Activated T-helper 2 cell treated with anti-CD3 and anti-CD28 coated beads, Interferon-gamma antibody, Interleukin-2, Interleukin-4, amounts not matched to agents 10 μg/mL and 5 μg/mL and 100 μg/mL, durations not matched to agents 14 hours and 24 hours and 36 hours (primary cell): ENCODE results near the gene TLE1. TPM values are rescaled to one million over a fixed set of nuclear protein-coding genes. Genes with fewer than 3 reads are reported as not detected.
"Not testable (repeated sequence)": the region's sequence is repeated elsewhere in the genome, so short reads cannot be mapped to it uniquely, and the experiment has no call there.

Experiments used
- DNase-seq: peaks from one replicate; pipeline ENCODE4 v3.0.0; 2021; ENCODE audit warnings: low spot score
- H3K27ac Mint-ChIP-seq: one replicate; pipeline ENCODE4 v1.8.0; 2021; ENCODE audit warnings: mixed read lengths
- H3K27me3 Mint-ChIP-seq: one replicate; pipeline ENCODE4 v1.8.0; 2021; ENCODE audit warnings: low read depth, mixed read lengths
- H3K36me3 Mint-ChIP-seq: one replicate; pipeline ENCODE4 v1.8.0; 2021; ENCODE audit warnings: low read depth, mixed read lengths
- H3K4me1 Mint-ChIP-seq: one replicate; pipeline ENCODE4 v1.8.0; 2021; ENCODE audit warnings: low read depth, mixed read lengths
- H3K4me3 Mint-ChIP-seq: one replicate; pipeline ENCODE4 v1.8.0; 2021; ENCODE audit warnings: low read depth, mild to moderate bottlenecking, moderate library complexity, mixed read lengths
- H3K9me3 Mint-ChIP-seq: one replicate; pipeline ENCODE4 v1.8.0; 2021; ENCODE audit warnings: mixed read lengths
- intact Hi-C: fragments of 100-400 bp; cut with micrococcal nuclease; formaldehyde crosslinking; loops from one replicate; pipeline ENCODE4 v1.15.1; 2023
- total RNA-seq: library from RNA; stranded (reverse); gene quantifications from 2 replicates; pipeline ENCODE4 v1.2.3, GENCODE V29; 2022

Gene TLE1
- total RNA-seq, 1 donor from 2014 or later: 0.41 TPM

DNA sequence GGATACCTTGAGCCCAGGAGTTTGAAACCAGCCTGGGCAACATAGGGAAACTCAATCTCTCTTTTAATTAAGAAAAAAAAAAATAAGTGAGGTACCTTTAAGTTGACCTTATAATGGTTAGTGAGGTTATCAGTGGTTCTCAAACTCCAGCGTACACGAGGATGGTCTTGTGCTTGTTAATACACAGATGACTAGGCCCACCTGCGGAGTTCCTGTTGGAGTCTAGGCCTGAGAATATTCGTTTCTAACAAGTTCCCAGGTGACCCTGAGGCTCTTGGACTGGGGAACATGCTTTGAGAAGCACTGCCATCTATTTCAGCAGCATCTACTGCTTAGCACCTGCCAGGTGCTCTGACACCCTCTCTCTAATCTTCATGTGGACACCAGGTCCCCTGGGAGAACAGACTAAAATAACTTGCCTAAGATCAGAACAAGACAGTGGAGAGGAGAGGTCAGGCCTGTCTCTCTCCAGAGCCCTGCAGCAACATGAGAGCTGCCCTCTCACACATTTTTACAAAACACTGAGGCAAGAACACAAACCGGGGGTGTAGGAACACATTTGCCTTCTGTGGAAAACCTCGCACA, 24.6 kb downstream of the TLE1 start:
- Mint-ChIP-seq H3K36me3 (no peaks in the 10 kb centered on the region), H3K27me3 (no peaks in the 10 kb centered on the region), H3K4me1 (no peaks in the 10 kb centered on the region), H3K9me3 (no peaks in the 10 kb centered on the region), H3K27ac (no peak overlapping the region), H3K4me3 (no peak overlapping the region)
- DNase-seq: no peak
- intact Hi-C loops: no loop called here

DNA sequence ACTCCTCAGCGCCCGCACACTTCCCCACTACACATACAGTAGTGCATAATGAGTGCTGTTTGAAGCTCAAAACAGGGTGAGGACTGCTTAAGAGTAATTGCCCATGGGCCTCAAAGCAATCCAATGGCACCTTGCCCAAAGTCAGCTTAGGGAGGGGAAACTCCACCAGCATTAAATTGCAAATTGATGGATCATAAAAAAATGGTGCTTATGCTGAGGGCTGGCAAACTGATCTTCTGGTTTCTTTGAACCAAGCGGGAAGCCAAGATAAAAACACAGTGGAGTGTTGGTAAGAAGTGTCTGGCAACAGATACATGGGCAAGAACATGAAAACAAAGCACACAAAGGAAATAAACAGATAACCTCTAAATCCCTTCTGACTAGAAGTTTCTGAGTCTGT, 28.0 kb downstream of the TLE1 start:
- H3K9me3 Mint-ChIP-seq: no peaks in the 10 kb centered on the region
- H3K4me1 Mint-ChIP-seq: no peaks in the 10 kb centered on the region
- intact Hi-C loops: no loop called here
- no peaks in the 10 kb centered on the region for H3K27me3 Mint-ChIP-seq
- no peak for DNase-seq
- H3K36me3 Mint-ChIP-seq: no peaks in the 10 kb centered on the region
- no peak overlapping the region for H3K27ac Mint-ChIP-seq
- H3K4me3 Mint-ChIP-seq: no peak overlapping the region

DNA sequence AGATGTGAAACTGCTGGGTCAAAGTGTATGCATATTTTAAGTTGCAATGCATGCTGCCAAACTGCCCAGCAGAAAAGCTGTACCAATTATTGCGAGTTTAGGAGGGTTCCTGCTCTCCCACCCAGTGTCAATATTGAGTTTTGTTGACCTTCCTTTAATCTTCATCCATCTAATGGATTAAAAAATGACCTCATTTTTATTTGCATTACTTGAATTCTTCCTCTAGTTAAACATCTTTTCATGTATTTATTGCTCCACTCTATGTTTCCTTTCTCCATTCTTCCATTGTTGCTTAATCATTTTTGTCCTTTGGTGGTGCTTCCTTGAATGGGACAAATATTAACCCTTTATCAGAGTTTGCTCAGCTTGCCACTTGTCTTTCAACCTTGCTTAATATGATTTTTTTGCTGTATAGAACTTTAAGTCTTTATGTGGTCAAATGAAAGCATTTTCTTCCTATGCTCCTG, 32.4 kb downstream of the TLE1 start:
- H3K36me3 Mint-ChIP-seq: no peaks in the 10 kb centered on the region
- no peak for DNase-seq
- H3K4me3 Mint-ChIP-seq: no peak overlapping the region
- intact Hi-C loops: no loop called here
- no peaks in the 10 kb centered on the region for H3K4me1 Mint-ChIP-seq
- H3K27me3 Mint-ChIP-seq: no peaks in the 10 kb centered on the region
- no peak overlapping the region for H3K27ac Mint-ChIP-seq
- no peaks in the 10 kb centered on the region for H3K9me3 Mint-ChIP-seq

DNA sequence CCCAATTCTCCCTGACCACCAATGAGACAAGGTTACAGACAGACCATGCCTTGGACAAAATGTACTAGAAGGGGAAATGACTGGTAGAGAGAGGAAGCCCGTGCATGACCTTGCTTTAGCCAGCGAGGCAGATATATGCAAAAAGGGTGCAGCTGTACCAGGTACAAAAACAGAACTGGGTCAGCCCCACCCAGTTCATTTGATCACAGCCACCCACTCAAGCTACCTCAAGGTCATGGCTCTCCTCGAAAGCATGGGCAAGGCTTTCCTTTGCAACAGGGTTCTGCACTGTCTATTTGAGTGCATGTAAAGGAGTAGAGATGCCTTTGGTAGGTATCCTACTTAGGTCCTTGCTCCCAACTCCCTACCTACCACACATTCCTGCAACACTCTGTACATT, 33.3 kb downstream of the TLE1 start:
- intact Hi-C loops: no loop called here
- DNase-seq: no peak
- no peaks in the 10 kb centered on the region for H3K36me3 Mint-ChIP-seq
- no peaks in the 10 kb centered on the region for H3K27me3 Mint-ChIP-seq
- no peaks in the 10 kb centered on the region for H3K4me1 Mint-ChIP-seq
- H3K9me3 Mint-ChIP-seq: no peaks in the 10 kb centered on the region
- H3K4me3 Mint-ChIP-seq: no peak overlapping the region
- H3K27ac Mint-ChIP-seq: no peak overlapping the region

DNA sequence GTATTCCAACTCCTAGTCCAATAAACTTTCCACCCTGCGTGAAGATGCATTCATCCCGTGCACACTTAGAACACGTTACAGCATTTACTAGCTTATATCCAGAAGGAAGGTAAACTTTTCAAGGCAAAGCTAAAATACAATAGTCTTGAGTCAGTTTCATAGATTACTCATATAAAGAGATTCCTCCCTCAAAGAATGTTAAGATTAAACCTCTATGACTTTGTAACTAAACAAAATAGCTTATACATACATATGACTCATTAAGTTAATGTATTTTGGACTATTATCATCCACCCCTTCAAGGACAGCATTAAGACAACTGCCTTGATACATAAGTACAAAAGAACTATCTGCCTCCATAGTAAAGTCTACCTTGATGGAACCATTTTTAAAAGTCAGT, 36.1 kb downstream of the TLE1 start:
- Mint-ChIP-seq H3K4me3 (no peak overlapping the region), H3K27ac (no peak overlapping the region), H3K27me3 (no peaks in the 10 kb centered on the region), H3K36me3 (no peaks in the 10 kb centered on the region), H3K4me1 (no peaks in the 10 kb centered on the region), H3K9me3 (no peaks in the 10 kb centered on the region)
- intact Hi-C loops: no loop called here
- no peak for DNase-seq

DNA sequence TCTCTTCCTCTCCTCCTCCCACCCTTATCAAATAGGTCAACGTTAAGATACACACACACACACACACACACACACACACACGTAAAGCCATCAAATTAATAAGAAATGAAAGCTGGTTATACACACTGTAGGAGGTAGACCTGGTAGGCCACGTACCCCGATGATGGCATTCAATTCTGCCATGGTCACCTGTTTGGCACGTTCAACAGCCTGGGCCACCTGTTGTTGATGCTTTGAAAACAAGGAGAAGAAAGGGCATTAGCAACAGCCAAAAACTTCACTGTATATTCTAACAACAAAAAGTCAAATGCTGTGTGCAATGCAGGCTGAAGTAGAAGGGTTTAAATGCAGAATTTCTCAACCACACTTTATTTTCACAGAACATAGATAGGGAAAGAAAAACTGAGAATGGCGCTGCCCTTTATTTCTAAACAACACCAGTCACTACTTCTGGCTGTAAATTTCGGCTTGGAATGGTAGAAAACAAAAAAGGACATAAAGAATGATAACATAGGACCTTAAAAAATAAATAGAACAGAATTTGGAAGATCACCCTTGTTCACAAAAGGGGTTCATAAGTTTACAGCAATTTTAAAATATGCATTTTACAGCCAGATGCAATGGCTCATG, 37.2 kb downstream of the TLE1 start:
- DNase-seq: no peak
- no peaks in the 10 kb centered on the region for H3K9me3 Mint-ChIP-seq
- intact Hi-C loops: no loop called here
- H3K27me3 Mint-ChIP-seq: no peaks in the 10 kb centered on the region
- H3K4me3 Mint-ChIP-seq: no peak overlapping the region
- H3K27ac Mint-ChIP-seq: no peak overlapping the region
- no peaks in the 10 kb centered on the region for H3K4me1 Mint-ChIP-seq
- no peaks in the 10 kb centered on the region for H3K36me3 Mint-ChIP-seq

DNA sequence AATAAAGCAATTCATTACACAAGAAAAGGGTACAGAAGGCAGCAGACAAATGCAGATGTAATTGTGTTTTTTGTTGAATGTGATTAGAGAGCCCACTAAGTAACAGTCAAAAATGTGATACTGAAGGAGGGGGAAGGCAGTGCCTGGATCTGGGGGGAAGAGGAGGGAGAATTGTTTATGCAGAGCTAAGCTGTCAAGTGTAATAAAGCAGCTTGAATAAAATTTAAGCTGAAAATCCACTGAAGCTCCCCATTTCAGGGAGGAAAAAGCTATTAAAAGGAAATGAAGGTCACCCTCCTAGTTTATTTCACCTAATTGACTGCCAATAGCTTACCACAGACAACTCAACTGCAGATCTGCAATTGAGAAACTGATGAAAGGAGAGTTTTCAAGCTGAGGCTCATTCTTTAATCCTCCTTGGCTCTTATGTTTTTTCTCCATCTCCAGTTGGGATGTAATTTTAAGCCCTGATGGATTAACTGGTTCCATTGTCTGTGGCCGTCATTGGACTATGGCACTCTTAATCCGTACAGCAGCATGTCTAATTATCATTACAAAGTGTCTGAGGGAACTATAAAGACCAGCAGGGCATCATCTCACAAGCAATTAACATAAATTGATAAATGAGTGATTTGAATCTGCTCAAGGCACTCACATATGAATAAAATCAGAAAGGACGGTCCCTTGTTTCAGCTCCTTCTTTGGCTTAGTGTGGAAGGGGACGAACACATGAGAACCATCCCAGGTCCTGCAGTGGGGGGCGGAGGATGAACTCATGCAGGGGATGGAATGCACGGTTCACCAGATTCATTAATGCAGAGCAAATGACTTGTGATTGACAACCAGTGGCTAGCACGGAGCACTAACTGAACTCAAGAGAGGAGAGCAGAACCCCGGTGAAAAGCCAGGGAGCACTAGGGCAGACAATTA, 38.5 kb downstream of the TLE1 start:
- no peaks in the 10 kb centered on the region for H3K36me3 Mint-ChIP-seq
- no peaks in the 10 kb centered on the region for H3K27me3 Mint-ChIP-seq
- H3K9me3 Mint-ChIP-seq: no peaks in the 10 kb centered on the region
- H3K4me1 Mint-ChIP-seq: no peaks in the 10 kb centered on the region
- no peak overlapping the region for H3K4me3 Mint-ChIP-seq
- intact Hi-C loops: no loop called here
- DNase-seq: no peak
- H3K27ac Mint-ChIP-seq: no peak overlapping the region

DNA sequence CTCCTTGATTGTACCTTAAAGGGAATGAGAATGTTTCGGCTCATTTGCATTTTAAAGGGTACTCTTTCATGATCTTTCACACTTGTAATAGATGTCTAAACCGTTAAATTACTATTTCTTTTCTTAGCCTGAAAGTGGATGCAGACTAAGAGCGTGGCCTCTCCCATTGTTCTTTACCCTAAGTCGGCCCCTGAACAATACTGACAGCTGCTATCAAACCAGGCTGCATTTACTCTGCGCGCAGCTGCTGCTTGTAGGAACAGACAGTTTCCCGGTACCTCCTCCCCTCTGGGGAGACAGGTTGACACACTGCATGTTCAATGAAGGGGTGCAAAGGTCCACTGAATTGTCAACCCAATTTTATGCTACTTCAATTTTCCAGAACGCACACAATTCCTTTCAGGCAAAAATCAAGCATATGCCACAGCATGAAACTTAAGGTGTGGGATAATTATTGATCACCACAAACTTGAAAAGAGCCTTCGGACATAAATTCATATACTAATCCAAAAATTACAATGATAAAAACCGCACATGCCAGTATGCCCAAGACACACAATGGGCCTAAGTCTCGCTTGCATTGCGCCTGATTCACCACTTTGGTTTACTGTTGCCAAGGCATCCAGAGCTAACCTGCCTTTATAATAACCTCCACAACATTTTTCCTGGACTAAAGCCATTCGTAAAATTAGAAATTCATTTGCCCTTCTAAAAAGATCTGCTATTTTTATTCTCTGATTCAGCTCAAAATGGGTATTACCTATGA, 39.7 kb downstream of the TLE1 start:
- H3K4me3 Mint-ChIP-seq: no peak overlapping the region
- H3K9me3 Mint-ChIP-seq: no peaks in the 10 kb centered on the region
- H3K27me3 Mint-ChIP-seq: no peaks in the 10 kb centered on the region
- no peak for DNase-seq
- intact Hi-C loops: no loop called here
- no peaks in the 10 kb centered on the region for H3K36me3 Mint-ChIP-seq
- H3K27ac Mint-ChIP-seq: no peak overlapping the region
- H3K4me1 Mint-ChIP-seq: no peaks in the 10 kb centered on the region

DNA sequence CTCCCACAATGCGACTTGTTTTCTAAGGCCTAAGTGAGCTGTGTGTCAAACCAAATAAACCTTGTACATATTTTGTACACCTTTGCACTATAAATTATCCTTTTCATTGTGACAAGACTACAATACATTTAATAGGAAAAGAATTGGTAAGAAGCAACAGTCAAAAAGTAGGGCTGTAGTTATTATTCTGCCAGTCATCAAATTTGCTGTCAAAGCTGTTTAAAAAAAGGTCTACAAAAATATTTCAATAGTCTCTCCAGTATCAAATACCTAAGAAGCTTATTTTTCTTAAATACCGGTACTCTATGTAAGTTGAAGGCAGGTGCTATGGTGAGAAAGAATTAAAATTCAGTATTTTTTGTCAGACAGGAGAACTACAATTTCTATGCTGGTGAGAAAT, 40.5 kb downstream of the TLE1 start:
- DNase-seq: no peak
- H3K36me3 Mint-ChIP-seq: no peaks in the 10 kb centered on the region
- H3K27ac Mint-ChIP-seq: no peak overlapping the region

DNA sequence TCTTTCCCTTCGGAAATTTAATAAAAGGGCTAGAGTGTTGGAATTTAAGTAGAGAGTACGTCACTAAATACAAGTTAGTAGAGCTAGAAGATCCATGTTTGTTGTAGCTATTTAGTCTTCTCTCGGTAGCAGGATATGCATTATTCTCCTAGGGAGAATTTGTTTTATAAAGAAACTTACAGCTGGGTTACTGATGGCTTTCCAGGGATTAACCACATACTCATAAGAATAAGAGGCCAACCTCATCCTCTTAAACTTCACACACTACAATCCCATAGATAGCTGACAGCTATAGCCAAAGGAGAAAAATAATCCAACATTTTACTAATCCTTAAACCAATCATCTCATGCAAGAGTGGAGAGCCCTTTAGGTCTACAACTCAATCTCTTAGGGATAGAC, 43.0 kb downstream of the TLE1 start:
- Mint-ChIP-seq H3K36me3 (no peaks in the 10 kb centered on the region), H3K4me3 (no peak overlapping the region), H3K4me1 (no peaks in the 10 kb centered on the region), H3K27me3 (no peaks in the 10 kb centered on the region), H3K27ac (no peak overlapping the region), H3K9me3 (no peaks in the 10 kb centered on the region)
- intact Hi-C loops: no loop called here
- no peak for DNase-seq

More for the DNA sequence above, 40.5 kb downstream of the TLE1 start:
- Mint-ChIP-seq H3K4me1 (no peaks in the 10 kb centered on the region), H3K4me3 (no peak overlapping the region), H3K27me3 (no peaks in the 10 kb centered on the region), H3K9me3 (no peaks in the 10 kb centered on the region)
- intact Hi-C loops: no loop called here

DNA sequence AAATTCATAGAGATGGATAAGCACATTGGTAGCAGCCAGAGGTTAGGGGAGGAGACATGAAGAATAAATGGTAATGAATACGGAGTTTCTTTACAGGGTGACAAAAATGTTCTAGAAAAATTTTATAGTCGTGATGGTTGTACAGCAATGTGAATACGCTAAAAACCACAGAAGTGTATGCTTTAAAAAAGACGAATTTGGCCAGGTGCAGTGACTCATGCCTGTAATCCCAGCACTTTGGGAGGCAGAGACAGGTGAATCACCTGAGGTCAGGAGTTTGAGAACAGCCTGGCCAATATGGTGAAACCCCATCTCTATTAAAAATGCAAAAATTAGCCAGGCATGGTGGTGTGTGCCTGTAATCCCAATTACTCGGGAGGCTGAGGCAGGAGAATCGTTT, 44.8 kb downstream of the TLE1 start:
- H3K4me3 Mint-ChIP-seq, H3K27me3 Mint-ChIP-seq, intact Hi-C loops, H3K36me3 Mint-ChIP-seq, H3K27ac Mint-ChIP-seq, DNase-seq, H3K4me1 Mint-ChIP-seq, H3K9me3 Mint-ChIP-seq: not testable (repeated sequence)

DNA sequence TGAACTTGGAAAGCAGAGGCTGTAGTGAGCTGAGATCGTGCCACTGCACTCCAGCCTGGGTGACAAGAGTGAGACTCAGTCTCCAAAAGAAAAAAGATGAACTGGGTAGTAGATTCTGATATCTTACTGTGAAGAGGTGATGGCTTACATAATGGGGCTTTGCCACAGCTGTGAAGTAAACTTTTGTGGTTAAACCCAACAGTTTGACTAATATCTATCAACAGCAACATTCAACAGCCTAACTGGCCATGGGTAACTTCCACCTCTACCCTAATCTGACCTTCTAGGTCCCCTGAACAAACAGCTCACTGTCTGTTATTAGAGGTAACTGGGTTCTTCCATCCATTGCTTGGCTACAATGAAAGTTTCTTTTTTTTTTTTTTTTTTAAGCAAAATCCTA, 52.1 kb downstream of the TLE1 start:
- no peak for DNase-seq
- intact Hi-C loops: no loop called here
- Mint-ChIP-seq H3K9me3 (no peaks in the 10 kb centered on the region), H3K27me3 (no peaks in the 10 kb centered on the region), H3K36me3 (no peaks in the 10 kb centered on the region), H3K4me3 (no peak overlapping the region), H3K27ac (no peak overlapping the region), H3K4me1 (no peaks in the 10 kb centered on the region)

DNA sequence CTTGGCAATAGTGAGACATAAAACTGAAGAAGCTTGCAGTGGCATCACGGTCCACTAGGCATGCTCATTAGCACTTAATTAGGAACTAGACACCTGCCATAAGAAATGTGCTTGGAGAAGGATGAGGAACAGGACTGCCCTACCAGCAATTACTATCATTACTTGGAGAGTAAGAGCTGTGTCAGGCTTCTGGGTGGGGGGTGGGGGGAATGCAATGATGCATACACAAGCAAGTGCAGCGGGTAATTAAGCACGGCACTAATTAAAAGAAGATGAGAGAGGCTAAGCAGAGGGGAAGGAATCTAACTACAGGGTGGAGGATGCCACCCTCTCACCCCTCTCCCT, 53.1 kb downstream of the TLE1 start:
- Mint-ChIP-seq H3K4me3 (no peak overlapping the region), H3K36me3 (no peaks in the 10 kb centered on the region), H3K27me3 (no peaks in the 10 kb centered on the region), H3K9me3 (no peaks in the 10 kb centered on the region), H3K27ac (no peak overlapping the region), H3K4me1 (no peaks in the 10 kb centered on the region)
- intact Hi-C loops: no loop called here
- DNase-seq: no peak
